ENCODE measurements around the gene WNT5A. TPM values are rescaled to one million over a fixed set of nuclear protein-coding genes. Genes with fewer than 3 reads are reported as not detected.
"Not testable (repeated sequence)": the region's sequence is repeated elsewhere in the genome, so short reads cannot be mapped to it uniquely, and the experiment has no call there.

WNT5A gene
- total RNA-seq, 1 donor from 2014 or later: not detected

DNA sequence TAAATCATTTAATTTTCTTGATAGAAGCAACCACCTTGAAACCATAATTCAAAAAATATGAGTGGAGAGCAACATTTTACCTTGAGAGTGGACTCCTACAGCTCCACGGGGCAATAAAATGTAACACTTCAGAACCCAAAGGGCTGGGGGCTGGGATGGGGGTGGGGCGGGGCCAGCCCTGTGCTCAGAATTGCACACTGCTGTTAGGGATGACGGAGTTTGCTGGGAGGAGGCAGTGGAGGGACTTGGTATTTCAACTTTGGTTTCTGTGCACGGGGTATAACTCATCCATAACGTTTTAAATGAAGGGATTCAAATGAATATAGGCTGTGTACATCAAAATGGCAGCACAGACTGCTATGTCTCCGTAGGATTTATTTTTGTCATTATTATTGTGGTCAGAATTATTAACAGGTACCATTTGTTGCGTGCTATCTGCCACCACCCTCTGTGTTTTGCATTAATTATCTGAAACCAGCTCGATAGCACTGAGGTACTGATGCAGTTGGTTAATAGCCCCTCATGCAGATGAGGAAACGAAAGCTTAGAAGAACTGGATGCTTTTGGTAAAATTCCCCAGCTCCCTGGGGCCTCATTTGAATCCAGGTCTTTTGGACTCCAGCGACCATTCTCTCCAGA lies 29.4 kb upstream of the WNT5A start:
- Mint-ChIP-seq H3K27ac (no peak overlapping the region), H3K9me3 (no peaks in the 10 kb centered on the region), H3K4me3 (no peak overlapping the region), H3K27me3 (no peaks in the 10 kb centered on the region), H3K4me1 (no peaks in the 10 kb centered on the region), H3K36me3 (ENCODE audit: low read depth) (no peaks in the 10 kb centered on the region)
- intact Hi-C loops (cut with micrococcal nuclease): no loop called here
- DNase-seq: no peak

DNA sequence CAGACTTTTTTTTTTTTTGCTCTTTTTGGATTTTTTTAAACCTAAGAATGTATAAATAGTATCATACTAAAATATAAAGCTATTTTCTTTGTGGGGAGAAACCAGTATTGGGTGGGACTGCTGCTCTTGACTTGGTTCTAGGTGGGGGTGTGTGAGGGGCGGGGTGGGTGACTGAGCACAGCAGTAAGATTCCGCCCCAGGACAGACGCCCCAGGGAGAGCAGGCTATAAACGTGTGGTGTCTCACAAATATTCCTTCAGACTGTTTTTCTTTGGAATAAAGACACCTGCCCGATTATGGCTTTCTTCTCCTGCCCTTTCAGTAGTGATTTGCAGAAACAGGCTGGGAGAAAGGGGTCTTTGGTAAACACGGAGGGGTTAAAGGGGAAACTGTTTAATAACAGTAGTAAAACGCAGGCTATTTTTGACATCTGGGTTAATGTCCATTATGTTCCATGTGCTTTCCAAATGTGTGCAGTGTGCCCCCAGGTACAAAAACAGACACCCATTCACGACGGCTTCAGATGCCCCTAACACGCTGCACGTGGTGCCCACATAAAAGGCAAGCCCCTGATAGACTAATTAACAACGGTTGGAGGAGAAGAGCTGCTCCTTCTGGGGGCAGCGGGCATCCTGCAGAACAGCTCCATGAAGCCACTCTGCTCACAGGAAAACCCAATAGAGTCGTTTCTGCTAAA lies 28.6 kb upstream of the WNT5A start:
- Mint-ChIP-seq H3K9me3 (no peaks in the 10 kb centered on the region), H3K36me3 (ENCODE audit: low read depth) (no peaks in the 10 kb centered on the region), H3K27ac (no peak overlapping the region), H3K27me3 (no peaks in the 10 kb centered on the region), H3K4me3 (no peak overlapping the region), H3K4me1 (no peaks in the 10 kb centered on the region)
- intact Hi-C loops (cut with micrococcal nuclease): no loop called here
- no peak for DNase-seq

DNA sequence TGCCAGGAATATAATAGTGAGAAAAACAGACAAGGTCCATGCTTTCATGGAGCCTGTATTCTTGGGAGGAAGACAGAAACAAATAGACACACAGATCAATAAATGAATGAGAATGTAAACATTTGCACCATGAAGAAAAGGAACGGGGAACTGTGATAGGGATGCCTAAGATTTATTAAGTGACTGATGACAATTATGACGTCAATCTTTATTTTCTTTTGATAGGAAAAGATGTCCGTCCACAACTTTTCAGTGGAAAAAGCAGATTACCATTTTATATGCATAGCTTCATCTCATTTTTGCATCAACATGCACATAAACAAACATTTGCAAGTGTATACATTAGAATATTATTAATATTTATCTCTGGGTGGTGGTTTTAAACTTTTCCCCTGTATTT lies 27.9 kb upstream of the WNT5A start:
- DNase-seq: no peak
- H3K4me1 Mint-ChIP-seq: no peaks in the 10 kb centered on the region
- H3K27me3 Mint-ChIP-seq: no peaks in the 10 kb centered on the region
- intact Hi-C loops (cut with micrococcal nuclease): no loop called here
- H3K36me3 Mint-ChIP-seq (ENCODE audit: low read depth): no peaks in the 10 kb centered on the region
- no peaks in the 10 kb centered on the region for H3K9me3 Mint-ChIP-seq
- H3K27ac Mint-ChIP-seq: no peak overlapping the region
- H3K4me3 Mint-ChIP-seq: no peak overlapping the region

DNA sequence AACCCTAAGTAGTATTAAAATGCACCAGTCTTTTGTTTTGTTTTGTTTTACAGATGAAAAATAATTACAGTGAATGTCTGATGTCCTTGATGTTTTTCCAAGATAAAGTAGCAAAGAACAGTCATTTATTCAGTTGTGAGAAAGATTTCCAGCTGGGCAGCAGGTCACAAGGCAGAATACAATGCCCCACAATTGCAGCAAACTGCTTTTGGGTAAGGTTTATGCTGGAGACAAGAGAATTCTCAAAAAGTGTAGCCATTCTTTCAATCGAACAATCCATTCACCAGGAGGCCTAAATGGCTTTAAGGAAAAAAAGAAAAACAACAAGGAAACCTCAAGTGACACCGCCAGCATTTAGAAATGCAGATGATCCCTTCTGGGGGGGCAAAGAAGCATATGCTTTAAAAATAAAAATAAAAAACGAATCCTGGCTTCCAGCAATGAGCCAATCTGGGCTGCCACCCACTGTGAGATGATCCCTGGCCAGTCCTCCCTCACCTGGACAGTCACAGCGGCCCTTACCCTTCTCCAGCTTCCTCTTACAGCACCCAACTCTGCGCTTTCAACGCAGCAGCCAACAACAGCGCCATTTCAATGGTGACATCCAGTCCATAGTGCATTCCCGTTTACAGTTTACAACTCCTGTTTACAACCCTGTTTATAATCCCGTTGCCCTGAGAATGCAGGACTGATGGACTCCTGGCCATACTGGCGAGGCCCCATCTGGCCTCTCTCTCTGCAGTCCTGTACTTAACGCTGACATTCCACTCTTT lies 25.7 kb upstream of the WNT5A start:
- no peak for DNase-seq
- Mint-ChIP-seq H3K4me1 (no peaks in the 10 kb centered on the region), H3K9me3 (no peaks in the 10 kb centered on the region), H3K36me3 (ENCODE audit: low read depth) (no peaks in the 10 kb centered on the region), H3K27ac (no peak overlapping the region), H3K27me3 (no peaks in the 10 kb centered on the region), H3K4me3 (no peak overlapping the region)
- intact Hi-C loops (cut with micrococcal nuclease): no loop called here

DNA sequence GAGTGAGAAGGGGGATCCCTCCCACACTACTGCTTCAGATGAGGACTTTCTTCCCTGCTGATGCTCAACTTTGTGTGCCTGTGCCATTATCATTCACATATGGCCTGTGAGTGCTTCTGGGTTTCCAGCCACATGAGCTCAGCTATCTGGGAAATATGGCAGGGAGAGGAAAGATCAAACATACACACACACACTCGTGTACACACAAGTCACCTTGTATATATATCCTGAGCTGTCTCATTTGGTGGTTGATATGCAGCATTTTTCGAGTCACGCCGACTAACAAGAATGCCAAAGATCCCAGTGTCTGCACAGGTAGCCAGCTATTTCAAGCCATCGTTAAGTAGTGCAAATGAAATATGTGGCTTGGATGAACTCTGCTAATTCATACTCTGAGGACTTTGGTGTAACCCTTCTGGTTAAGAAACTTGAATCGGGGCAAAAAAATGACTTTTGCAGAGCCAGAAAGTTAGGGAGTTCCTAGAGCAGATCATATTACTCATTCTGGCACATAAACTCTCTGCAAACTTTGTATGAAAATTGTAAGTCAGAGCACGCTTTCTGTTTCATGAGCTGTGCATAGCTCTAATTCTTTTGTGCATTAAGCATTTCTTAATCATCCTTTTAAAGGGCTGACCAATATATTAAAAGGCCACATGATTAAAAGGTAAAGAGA lies 24.9 kb upstream of the WNT5A start:
- no peaks in the 10 kb centered on the region for H3K27me3 Mint-ChIP-seq
- no peaks in the 10 kb centered on the region for H3K36me3 Mint-ChIP-seq (ENCODE audit: low read depth)
- H3K27ac Mint-ChIP-seq: no peak overlapping the region
- H3K4me1 Mint-ChIP-seq: no peaks in the 10 kb centered on the region
- no peaks in the 10 kb centered on the region for H3K9me3 Mint-ChIP-seq
- intact Hi-C loops (cut with micrococcal nuclease): no loop called here
- DNase-seq: no peak
- H3K4me3 Mint-ChIP-seq: no peak overlapping the region

DNA sequence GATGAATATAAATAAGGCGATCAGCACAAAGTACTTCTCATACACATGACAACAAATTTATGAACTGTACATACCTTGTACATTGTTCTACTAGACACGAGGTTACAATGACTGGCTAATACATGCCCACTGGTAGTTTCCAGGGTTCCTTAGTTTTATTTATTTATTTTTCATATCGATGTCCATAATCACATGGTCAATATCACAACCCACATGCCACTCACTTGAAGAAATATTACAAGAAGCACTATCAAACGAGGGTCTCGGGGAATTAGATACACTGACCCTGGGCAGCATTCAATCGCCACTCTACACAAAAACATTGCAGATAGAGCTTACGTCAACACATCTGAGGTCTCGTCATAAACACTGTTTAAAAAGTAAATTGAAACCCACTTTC lies 21.2 kb upstream of the WNT5A start:
- Mint-ChIP-seq H3K36me3 (ENCODE audit: low read depth) (no peaks in the 10 kb centered on the region), H3K27me3 (no peaks in the 10 kb centered on the region), H3K4me3 (no peak overlapping the region), H3K27ac (no peak overlapping the region), H3K4me1 (no peaks in the 10 kb centered on the region), H3K9me3 (no peaks in the 10 kb centered on the region)
- intact Hi-C loops (cut with micrococcal nuclease): no loop called here
- DNase-seq: no peak

DNA sequence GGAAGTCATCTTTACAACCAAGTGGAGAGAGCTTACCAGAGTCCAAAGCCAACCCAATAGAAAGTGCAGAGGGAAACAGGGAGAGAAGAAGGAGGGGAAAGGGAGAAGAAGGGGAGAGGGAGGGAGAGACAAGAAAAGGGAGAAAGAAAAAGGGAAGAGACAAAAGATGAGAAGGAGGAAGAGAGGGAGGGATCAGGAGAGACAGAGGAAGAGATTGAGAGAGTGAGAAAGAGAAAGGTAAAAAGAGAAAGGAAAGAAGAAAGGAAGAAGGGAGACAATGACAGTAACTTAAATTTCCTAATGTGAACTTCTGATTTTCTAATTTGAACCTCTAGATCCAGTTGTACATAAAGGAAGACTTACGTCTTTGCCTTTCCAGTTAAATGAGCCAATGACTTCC lies 20.7 kb upstream of the WNT5A start:
- Mint-ChIP-seq H3K4me1 (no peaks in the 10 kb centered on the region), H3K36me3 (ENCODE audit: low read depth) (no peaks in the 10 kb centered on the region), H3K27me3 (no peaks in the 10 kb centered on the region), H3K27ac (no peak overlapping the region), H3K9me3 (no peaks in the 10 kb centered on the region), H3K4me3 (no peak overlapping the region)
- DNase-seq: no peak
- intact Hi-C loops (cut with micrococcal nuclease): no loop called here

DNA sequence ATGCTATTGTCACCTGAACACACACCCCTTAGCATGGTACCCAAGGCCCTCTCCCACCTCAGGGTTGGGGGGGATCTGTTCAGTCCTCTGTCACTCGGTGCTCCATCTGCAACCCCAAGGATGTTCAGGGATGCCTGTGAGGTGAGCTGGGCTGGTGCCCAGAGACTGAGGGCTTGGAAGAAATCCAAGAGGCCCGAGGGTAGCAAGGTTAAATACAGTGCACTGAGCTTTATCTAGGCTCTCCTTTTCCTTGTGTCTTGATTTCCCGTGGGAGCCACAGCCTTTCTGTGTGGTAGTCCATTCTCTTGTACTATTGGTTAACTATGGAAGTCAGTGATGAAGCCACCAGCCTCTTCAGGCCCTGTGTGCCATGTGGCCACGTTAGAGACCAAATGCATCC lies 18.7 kb upstream of the WNT5A start:
- no peak for DNase-seq
- no peaks in the 10 kb centered on the region for H3K27me3 Mint-ChIP-seq
- H3K9me3 Mint-ChIP-seq: no peaks in the 10 kb centered on the region
- no peaks in the 10 kb centered on the region for H3K4me1 Mint-ChIP-seq
- no peaks in the 10 kb centered on the region for H3K36me3 Mint-ChIP-seq (ENCODE audit: low read depth)
- H3K4me3 Mint-ChIP-seq: no peak overlapping the region
- no peak overlapping the region for H3K27ac Mint-ChIP-seq
- intact Hi-C loops (cut with micrococcal nuclease): no loop called here

DNA sequence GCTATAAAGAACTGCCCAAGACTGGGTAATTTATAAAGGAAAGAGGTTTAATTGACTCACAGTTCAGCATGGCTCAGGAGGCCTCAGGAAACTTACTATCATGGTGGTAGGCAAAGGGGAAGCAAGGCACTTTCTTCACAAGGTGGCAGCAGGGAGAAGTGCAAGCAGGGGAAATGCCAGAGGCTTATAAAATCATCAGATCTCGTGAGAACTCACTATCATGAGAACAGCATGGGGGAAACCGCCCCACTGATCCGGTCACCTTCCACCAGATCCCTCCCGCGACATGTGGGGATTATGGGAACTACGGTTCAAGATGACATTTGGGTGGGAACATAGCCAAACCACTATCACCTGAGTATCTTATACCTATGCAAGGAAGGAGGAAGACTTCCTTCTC lies 18.0 kb upstream of the WNT5A start:
- H3K9me3 Mint-ChIP-seq; intact Hi-C loops (cut with micrococcal nuclease); H3K27ac Mint-ChIP-seq; H3K4me3 Mint-ChIP-seq; H3K4me1 Mint-ChIP-seq; DNase-seq; H3K27me3 Mint-ChIP-seq; H3K36me3 Mint-ChIP-seq (ENCODE audit: low read depth): not testable (repeated sequence)

DNA sequence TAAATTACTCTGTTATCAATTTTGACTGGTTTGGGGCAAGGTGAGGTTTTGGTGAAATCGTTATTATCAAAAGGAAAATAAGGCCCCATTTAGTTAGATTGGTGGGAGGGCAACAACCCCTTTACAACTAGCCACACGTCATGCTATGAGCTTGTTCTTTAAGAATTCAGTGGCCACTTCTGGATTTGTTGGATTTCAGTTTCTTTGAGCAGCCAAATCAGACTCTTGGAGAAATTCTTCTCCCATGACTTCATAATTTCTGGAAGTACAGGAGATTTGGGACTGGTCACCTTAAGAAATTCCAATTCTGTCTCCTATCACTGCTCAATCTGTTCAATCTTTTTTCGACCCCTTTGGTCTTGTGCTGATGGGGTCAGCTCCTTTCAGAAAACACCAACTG lies 14.8 kb upstream of the WNT5A start:
- Mint-ChIP-seq H3K27ac (no peak overlapping the region), H3K27me3 (no peaks in the 10 kb centered on the region), H3K36me3 (ENCODE audit: low read depth) (no peaks in the 10 kb centered on the region), H3K9me3 (no peaks in the 10 kb centered on the region), H3K4me1 (no peaks in the 10 kb centered on the region), H3K4me3 (no peak overlapping the region)
- DNase-seq: no peak
- intact Hi-C loops (cut with micrococcal nuclease): no loop called here

DNA sequence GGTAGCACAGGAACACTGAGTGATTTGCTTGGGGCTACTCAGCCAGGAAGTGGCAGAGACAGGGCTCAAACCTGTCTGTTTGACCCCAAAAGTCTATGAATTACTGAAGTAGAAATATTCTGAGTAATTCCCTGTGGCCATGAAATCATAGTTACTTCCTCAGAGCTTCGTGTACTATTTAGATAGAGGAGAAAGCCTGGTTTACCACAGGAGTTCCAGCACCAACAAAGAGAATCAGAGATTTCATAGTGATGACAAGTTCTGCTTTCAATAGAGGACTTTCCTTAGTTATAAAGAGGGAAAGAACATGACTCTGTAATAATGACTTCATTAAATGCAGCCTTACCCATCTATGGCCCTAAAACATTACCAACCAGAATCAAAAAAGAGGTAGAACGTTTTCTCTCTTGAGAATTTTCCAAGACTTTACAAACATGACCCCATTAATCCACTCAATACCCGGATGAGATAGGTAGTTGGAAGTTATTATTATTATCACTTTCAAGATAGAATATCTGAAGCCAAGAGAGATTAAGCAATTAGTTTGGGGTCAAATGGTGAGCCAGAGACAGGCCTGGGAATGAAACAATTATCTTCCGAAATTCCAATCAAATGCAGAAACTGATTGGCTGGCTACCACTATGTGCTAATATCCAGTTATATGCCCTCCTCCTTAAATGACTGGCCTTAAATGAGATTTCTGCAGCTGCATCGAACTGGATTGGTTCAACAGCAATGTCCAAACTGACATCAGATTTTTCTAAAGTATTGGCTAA lies 13.6 kb upstream of the WNT5A start:
- intact Hi-C loops (cut with micrococcal nuclease): no loop called here
- Mint-ChIP-seq H3K4me3 (no peak overlapping the region), H3K9me3 (no peaks in the 10 kb centered on the region), H3K36me3 (ENCODE audit: low read depth) (no peaks in the 10 kb centered on the region), H3K4me1 (no peaks in the 10 kb centered on the region), H3K27ac (no peak overlapping the region), H3K27me3 (peaks cover 2% of the 10 kb centered on the region)
- no peak for DNase-seq

DNA sequence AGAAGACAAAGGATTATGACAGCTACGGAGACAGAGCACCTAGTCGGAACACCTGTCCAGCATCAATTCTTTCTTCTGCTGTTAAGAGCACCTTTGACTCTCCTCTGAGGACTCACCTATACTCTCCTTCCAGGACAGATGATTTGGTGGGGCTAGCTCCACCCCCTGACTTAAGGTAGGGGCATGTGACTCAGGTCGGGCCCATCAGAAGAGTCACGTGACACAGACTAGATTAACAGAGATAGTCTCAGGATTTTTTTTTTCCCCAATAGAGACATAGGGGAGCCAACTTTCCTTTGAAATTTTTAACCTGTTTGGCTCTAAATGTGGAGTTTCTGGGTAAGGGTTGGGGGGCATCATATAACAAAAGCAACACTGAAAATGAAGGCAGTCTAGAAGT lies 11.4 kb upstream of the WNT5A start:
- H3K27me3 Mint-ChIP-seq: peaks cover 2% of the 10 kb centered on the region
- intact Hi-C loops (cut with micrococcal nuclease): no loop called here
- DNase-seq: no peak

DNA sequence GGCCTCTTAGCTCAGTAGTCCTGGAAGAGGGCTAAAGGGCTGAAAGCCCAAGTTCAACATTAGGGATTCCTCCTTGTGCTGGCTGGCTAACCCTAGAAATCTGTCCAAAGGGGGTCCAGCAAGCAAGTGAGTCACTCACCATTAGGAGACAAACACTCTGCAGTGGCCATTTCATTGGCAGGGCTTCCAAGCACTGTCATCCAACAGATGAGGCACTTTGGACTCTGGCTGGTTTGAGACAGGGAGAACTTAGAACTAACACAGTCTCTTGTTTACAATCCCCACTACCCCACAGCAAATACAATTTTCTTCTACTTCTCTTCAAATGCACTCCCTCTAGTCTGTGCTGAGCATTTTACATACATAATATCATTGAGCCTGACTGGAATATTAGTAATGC lies 10.1 kb upstream of the WNT5A start:
- Mint-ChIP-seq H3K27ac (no peak overlapping the region), H3K4me1 (no peaks in the 10 kb centered on the region), H3K4me3 (no peak overlapping the region), H3K36me3 (ENCODE audit: low read depth) (no peaks in the 10 kb centered on the region), H3K27me3 (peaks cover 4% of the 10 kb centered on the region), H3K9me3 (no peaks in the 10 kb centered on the region)
- DNase-seq: no peak
- intact Hi-C loops (cut with micrococcal nuclease): no loop called here

More for the DNA sequence above, 11.4 kb upstream of the WNT5A start:
- no peaks in the 10 kb centered on the region for H3K9me3 Mint-ChIP-seq
- no peaks in the 10 kb centered on the region for H3K4me1 Mint-ChIP-seq
- no peaks in the 10 kb centered on the region for H3K36me3 Mint-ChIP-seq (ENCODE audit: low read depth)
- no peak overlapping the region for H3K4me3 Mint-ChIP-seq
- no peak overlapping the region for H3K27ac Mint-ChIP-seq
